Sigmoid colon (tissue), 4 donors: ENCODE results near the gene TMCC2.
"Not testable (repeated sequence)": the region's sequence is repeated elsewhere in the genome, so short reads cannot be mapped to it uniquely, and the experiment has no call there.

Experiments used
- CTCF ChIP-seq, 4 experiments: fragments of 450-650 bp in 3 of 4; fragments of 200-600 bp in 1 of 4; IDR thresholded peaks; one replicate each; pipeline ENCODE4 v1.5.1; 2016 to 2019; ENCODE audit warnings: antibody characterized with exemption in 4 of 4, mild to moderate bottlenecking in 3 of 4, moderate library complexity in 2 of 4
- EP300 ChIP-seq, 4 donors: sonication (generic); formaldehyde crosslinking; IDR thresholded peaks; one replicate each; pipeline ENCODE4 v1.6.1; 2017; ENCODE audit warnings: antibody characterized with exemption in 4 of 4
- POLR2A ChIP-seq, 2 donors: fragments of 450-650 bp; IDR thresholded peaks; one replicate each; pipeline ENCODE4 v1.6.1; 2016; ENCODE audit warnings: antibody characterized with exemption in 2 of 2, mild to moderate bottlenecking in 2 of 2, moderate library complexity in 2 of 2

- TF ChIP-seq CTCF, EP300, POLR2A (IDR thresholded peaks at IDR 0.05): not testable (repeated sequence)
Observed at GRCh38 chr1:205180331-205180730, 47.4 kb upstream of the TMCC2 start.
